GM12874 (cell line): ENCODE data around the gene TMEM235.

ENCODE experiments used
- TF ChIP-seq, protein P1 (sequence below): IDR thresholded peaks from 2 replicates; pipeline ENCODE4 v1.5.1; 2011; ENCODE audit warnings: low read depth, mild to moderate bottlenecking, control low read depth, low read length, moderate library complexity; ENCODE audit not compliant: insufficient read depth

The TMEM235 gene

DNA sequence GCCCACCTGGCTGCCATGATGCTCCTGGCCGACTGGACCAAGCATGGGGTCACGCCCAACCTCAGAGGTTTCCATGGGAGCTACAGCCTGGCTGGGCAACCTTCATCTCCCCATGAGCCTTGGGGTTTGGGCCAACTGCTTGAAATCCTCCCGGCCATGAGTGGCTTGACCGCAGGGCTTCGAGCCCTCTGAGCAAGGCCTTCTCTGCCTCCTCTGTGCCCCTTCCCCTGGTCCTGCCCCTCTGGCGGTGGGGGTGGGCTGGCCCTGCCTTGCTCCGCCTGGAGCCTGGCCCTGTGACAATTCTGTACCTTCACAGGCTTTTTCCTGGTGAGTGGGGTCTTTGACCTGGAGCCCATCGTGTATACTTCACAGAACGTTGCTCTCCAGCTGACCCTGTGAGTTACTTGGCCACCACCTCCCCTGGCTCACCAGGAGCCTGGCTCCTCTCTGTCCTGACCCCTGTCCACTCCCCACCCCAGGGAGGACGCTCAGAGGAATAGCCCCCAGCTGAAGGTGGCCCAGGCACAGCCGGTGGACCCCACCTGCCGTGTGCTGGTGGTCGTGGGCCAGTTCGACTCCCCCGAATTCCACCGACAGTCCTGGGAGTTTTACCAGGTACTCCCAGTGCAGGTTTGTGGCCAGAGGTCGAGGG is 26.2 kb upstream of the TMEM235 start:
- TF ChIP-seq, protein P1, sequence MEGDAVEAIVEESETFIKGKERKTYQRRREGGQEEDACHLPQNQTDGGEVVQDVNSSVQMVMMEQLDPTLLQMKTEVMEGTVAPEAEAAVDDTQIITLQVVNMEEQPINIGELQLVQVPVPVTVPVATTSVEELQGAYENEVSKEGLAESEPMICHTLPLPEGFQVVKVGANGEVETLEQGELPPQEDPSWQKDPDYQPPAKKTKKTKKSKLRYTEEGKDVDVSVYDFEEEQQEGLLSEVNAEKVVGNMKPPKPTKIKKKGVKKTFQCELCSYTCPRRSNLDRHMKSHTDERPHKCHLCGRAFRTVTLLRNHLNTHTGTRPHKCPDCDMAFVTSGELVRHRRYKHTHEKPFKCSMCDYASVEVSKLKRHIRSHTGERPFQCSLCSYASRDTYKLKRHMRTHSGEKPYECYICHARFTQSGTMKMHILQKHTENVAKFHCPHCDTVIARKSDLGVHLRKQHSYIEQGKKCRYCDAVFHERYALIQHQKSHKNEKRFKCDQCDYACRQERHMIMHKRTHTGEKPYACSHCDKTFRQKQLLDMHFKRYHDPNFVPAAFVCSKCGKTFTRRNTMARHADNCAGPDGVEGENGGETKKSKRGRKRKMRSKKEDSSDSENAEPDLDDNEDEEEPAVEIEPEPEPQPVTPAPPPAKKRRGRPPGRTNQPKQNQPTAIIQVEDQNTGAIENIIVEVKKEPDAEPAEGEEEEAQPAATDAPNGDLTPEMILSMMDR, result no peak

DNA sequence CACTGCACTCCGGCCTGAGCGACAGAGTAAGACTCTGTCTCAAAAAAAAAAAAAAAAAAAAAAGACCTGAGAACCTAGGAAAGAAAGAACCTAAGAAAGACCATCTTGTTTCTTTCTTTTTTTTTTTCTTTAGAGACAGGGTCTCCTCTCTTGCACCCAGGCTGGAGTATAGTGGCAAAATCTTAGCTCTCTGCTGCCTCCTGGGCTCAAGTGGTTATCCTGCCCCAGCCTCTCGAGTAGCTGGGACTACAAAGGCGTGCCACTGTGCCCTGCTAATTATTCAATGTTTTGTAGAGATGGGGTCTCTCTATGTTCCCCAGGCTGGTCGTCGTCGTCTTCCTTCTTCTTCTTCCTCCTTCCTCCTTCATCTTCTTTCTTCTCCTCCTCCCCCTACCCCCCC is 25.1 kb upstream of the TMEM235 start:
- TF ChIP-seq, protein P1, result no peak

DNA sequence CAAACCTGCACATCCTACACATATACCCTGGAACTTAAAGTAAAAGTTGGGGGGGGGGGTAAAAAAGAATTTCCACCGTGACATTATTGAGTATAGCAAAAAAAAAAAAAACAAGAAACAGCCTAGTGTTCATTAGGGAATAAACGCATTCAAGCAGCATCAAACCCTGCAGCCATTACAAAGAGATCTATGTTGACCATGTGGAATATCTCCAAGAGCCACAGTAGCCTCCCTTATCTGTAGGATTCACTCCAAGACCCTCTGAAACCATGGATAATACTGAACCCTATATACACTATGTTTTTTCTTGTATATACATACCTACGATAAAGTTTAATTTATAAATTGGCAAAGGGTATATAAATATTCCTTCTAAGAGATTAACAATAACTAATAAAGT is 22.9 kb upstream of the TMEM235 start:
- TF ChIP-seq, protein P1, result no peak

DNA sequence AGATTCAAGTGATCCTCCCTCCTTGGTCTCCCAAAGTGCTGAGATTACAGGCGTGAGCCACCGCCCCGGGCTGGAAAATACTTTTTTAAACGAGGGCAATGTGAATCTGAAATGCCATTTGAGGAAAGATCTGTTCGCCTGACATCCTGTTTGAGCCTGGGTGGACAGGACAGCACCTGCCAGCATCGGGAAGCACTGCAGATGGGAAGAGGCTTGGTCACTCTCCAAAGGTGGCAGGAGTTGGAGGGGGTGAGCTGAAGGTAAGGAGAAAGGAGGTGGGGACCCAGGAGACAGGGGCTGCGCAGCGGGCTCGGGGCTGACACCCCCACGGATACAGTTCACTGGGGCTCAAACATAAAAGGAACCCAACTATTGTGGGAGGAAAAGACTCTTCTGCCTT is 21.3 kb upstream of the TMEM235 start:
- TF ChIP-seq, protein P1, result no peak

DNA sequence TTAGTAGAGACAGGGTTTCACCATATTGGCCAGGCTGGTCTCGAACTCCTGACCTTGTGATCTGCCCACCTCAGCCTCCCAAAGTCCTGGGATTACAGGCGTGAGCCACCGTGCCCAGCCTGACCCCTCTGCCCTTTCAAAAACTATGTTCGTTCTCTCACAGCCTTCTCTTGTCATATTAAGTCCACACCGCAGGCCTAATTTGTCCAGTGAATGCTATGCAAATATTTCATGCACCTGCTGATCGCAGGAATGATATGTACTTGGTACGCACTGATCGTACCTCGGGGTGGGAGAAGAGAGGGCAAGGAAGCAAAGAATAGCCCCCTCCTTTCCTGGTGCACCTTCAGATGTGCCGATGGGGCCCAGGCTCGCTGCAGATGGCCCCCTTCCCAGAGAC is 20.4 kb upstream of the TMEM235 start:
- TF ChIP-seq, protein P1, result no peak

DNA sequence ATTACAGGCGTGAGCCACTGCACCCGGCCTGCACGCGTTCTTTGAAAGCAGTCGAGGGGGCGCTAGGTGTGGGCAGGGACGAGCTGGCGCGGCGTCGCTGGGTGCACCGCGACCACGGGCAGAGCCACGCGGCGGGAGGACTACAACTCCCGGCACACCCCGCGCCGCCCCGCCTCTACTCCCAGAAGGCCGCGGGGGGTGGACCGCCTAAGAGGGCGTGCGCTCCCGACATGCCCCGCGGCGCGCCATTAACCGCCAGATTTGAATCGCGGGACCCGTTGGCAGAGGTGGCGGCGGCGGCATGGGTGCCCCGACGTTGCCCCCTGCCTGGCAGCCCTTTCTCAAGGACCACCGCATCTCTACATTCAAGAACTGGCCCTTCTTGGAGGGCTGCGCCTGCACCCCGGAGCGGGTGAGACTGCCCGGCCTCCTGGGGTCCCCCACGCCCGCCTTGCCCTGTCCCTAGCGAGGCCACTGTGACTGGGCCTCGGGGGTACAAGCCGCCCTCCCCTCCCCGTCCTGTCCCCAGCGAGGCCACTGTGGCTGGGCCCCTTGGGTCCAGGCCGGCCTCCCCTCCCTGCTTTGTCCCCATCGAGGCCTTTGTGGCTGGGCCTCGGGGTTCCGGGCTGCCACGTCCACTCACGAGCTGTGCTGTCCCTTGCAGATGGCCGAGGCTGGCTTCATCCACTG is 17.3 kb upstream of the TMEM235 start, which contains the start of gene BIRC5:
Gene BIRC5 (plus strand): TSS at position 238 of the 690 bp plus-strand sequence. CDS start 64 bp downstream, at position 302.
- TF ChIP-seq, protein P1, result no peak

DNA sequence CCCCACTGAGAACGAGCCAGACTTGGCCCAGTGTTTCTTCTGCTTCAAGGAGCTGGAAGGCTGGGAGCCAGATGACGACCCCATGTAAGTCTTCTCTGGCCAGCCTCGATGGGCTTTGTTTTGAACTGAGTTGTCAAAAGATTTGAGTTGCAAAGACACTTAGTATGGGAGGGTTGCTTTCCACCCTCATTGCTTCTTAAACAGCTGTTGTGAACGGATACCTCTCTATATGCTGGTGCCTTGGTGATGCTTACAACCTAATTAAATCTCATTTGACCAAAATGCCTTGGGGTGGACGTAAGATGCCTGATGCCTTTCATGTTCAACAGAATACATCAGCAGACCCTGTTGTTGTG is 16.7 kb upstream of the TMEM235 start:
- TF ChIP-seq, protein P1, result no peak
